ENCODE measurements around the gene SAP30L. TPM values are rescaled to one million over a fixed set of nuclear protein-coding genes. Genes with fewer than 3 reads are reported as not detected.

SAP30L gene
- total RNA-seq, 1 donor, result 36.2 TPM

DNA sequence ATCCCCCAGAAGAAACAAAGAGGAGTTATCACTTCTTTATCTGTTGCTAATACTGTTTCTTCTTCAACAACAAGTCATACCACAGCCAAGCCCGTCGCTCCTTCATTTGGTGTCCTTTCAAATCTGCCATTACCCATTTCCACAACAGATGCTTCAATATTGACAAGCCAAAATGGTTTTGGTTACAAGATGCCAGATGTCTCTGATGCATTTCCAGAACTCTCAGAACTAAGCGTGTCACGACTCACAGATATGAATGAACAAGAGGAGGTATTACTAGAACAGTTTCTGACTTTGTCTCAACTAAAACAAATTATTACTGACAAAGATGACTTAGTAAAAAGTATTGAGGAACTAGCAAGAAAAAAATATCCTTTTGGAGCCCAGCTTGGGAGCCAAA lies 48.2 kb downstream of the SAP30L start:
- Histone ChIP-seq H3K4me3 (ENCODE audit: low read length) (no peak overlapping the region), H3K27me3 (ENCODE audit: insufficient read depth, low read length) (peaks cover 49% of the 10 kb centered on the region)

DNA sequence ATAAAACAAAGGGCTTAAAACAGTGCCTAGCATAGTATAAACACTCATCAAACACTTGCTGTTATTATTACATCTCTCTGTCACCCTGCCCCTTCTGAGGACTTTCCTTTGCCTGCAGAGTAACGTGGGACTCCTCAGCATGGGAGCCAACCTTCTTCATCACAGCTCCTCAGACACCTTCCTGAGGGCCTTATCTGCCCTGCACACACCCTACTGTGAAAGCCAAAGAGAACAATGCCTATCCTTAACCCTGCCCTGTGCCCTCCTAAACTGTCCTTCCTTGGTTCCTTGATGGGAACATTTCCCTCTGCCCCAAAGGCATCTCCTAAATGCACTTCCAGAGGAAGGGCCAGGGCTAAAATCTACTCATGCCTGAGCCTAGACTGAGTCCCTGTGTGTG lies 52.8 kb downstream of the SAP30L start:
- H3K27me3 ChIP-seq (ENCODE audit: insufficient read depth, low read length), result peaks cover 22% of the 10 kb centered on the region
- H3K9me3 ChIP-seq (ENCODE audit: low read depth, low read length), result no peaks in the 10 kb centered on the region
- no peak overlapping the region for H3K4me3 ChIP-seq (ENCODE audit: low read length)
- H3K4me1 ChIP-seq (ENCODE audit: insufficient read depth, low read length), result no peaks in the 10 kb centered on the region

More for the DNA sequence above, 48.2 kb downstream of the SAP30L start:
- H3K9me3 ChIP-seq (ENCODE audit: low read depth, low read length), result no peaks in the 10 kb centered on the region
- no peaks in the 10 kb centered on the region for H3K4me1 ChIP-seq (ENCODE audit: insufficient read depth, low read length)

DNA sequence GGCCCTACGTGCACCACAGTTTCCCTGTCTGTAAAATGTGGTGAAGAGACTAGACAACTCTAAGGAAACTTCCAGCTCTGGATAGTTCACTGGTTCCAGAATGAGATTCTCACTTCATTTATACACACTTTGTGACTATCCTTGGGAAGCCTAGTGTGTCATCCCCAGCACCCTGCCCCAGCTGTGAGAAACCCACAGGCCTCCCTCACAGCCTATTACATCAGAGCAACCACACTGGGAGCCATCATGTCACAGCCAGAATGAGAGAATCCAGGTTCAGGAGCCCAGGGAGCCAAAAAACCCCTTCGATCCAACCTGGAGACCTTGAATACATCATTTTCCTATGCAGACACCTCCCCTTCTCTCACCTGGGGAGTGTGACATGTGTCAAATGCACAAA lies 53.2 kb downstream of the SAP30L start:
- Histone ChIP-seq H3K4me1 (ENCODE audit: insufficient read depth, low read length) (no peaks in the 10 kb centered on the region), H3K27me3 (ENCODE audit: insufficient read depth, low read length) (peaks cover 18% of the 10 kb centered on the region), H3K9me3 (ENCODE audit: low read depth, low read length) (no peaks in the 10 kb centered on the region), H3K4me3 (ENCODE audit: low read length) (no peak overlapping the region)

DNA sequence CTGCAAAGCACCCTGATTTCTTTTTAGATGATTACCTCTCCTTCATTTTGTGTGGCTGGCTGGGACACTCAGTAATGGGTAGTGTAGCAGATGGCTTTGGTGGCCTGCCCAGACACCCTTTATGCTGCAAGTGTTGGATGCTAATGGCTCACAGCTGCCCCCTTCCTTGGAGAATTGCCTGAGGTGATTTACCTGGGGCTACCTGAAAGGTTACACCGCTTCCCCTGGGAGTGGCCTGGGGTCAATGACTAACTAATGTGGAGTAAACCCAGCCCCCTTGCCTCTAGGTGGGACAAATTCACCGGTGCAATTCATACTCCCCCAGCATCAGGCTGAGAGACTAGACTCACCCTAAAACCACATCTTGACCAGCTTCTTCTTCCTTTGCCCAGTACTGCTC lies 55.8 kb downstream of the SAP30L start:
- Histone ChIP-seq H3K4me1 (ENCODE audit: insufficient read depth, low read length) (no peaks in the 10 kb centered on the region), H3K27me3 (ENCODE audit: insufficient read depth, low read length) (peaks cover 5% of the 10 kb centered on the region), H3K4me3 (ENCODE audit: low read length) (no peak overlapping the region), H3K9me3 (ENCODE audit: low read depth, low read length) (no peaks in the 10 kb centered on the region)

DNA sequence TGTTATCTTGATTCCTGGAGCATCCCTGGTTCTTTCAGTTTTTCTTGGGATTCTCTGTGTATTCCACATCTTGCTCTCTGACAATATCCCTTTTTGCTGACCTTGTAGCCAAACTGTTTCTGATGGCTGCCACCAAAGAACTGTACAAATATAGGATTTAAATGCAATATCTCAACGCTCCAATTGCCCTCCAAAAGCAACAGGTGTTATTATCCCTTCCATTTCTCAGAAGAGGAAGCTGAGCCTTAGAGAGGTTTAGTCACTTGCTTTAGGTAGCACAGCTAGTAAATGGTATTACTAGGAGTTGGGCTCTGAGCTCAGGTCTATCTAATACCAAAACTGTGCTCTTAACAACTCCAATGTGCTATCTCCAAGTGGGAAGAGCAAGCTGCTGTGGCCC lies 56.4 kb downstream of the SAP30L start:
- Histone ChIP-seq H3K27me3 (ENCODE audit: insufficient read depth, low read length) (no peaks in the 10 kb centered on the region), H3K4me1 (ENCODE audit: insufficient read depth, low read length) (no peaks in the 10 kb centered on the region), H3K4me3 (ENCODE audit: low read length) (no peak overlapping the region), H3K9me3 (ENCODE audit: low read depth, low read length) (no peaks in the 10 kb centered on the region)

DNA sequence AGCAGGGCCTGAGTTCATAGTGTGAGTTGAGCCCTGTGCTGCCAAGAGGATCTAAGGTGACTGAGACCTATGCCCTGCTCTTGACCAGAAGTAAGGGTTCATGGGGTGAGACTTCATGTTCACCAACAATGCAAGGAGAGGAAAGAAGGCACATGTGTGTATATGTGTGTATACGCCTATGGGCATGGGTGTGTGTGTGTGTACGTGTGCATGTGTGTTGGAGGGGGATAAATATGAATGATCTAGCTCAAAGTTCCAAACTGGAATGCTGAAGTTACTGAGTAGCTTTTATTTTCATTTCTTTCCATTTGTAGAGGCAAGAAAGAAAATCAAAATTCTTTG lies 57.9 kb downstream of the SAP30L start:
- Histone ChIP-seq H3K9me3 (ENCODE audit: low read depth, low read length) (no peaks in the 10 kb centered on the region), H3K27me3 (ENCODE audit: insufficient read depth, low read length) (no peaks in the 10 kb centered on the region), H3K4me3 (ENCODE audit: low read length) (no peak overlapping the region), H3K4me1 (ENCODE audit: insufficient read depth, low read length) (no peaks in the 10 kb centered on the region)

DNA sequence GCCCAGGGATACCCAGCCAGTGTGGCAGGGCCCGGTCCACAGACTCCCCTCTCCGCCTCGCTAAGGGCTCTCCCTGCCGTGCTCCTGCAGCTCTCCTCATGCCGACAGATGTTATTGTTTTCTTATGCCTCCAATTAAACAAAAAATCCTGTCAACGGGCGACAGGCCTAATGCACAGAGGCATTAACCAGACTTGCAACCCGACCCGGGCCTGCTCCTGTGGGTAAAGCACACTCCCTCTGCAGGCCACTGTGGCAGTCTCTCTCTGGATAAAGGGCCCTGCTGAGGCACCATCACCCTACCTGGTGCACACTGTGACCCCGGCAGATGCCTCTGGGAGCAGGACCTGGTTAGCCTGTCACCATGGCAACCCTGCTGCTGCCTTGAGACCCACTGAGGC lies 59.8 kb downstream of the SAP30L start:
- Histone ChIP-seq H3K4me3 (ENCODE audit: low read length) (no peak overlapping the region), H3K27me3 (ENCODE audit: insufficient read depth, low read length) (no peaks in the 10 kb centered on the region), H3K9me3 (ENCODE audit: low read depth, low read length) (no peaks in the 10 kb centered on the region), H3K4me1 (ENCODE audit: insufficient read depth, low read length) (no peaks in the 10 kb centered on the region)

DNA sequence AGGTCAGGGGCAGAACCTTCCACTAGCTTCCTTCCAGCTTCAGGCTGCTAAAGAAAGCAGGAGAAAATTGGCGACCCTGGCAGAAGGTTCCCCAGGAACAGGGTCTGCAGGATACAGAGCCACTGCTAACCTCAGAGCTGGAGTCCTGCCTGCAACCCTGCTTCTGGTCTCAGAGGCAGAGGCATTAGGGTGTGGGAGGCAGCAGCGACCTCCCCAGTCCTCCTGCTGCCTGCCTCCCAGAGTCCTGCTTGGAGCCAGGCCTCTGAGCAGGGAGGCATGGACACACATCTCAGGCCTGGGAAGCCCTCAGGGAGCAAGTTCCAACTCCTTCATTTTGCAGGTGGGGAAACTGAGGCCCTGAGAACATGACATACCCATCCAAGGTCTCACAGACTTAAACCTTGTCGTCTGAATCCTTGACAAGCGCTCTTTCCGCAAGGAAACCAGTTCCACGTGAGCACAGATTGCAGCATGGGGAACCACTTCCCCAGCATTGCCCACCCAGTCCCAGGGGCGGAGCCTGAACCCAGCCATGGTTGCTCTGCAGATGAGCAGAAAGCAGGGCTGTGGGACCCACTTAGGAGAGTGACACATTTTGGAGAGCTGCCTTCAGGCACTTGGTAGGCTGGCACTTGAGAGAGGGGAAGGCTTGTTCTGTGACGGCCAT lies 60.4 kb downstream of the SAP30L start:
- no peaks in the 10 kb centered on the region for H3K9me3 ChIP-seq (ENCODE audit: low read depth, low read length)
- H3K4me3 ChIP-seq (ENCODE audit: low read length), result no peak overlapping the region
- no peaks in the 10 kb centered on the region for H3K27me3 ChIP-seq (ENCODE audit: insufficient read depth, low read length)
- H3K4me1 ChIP-seq (ENCODE audit: insufficient read depth, low read length), result no peaks in the 10 kb centered on the region

DNA sequence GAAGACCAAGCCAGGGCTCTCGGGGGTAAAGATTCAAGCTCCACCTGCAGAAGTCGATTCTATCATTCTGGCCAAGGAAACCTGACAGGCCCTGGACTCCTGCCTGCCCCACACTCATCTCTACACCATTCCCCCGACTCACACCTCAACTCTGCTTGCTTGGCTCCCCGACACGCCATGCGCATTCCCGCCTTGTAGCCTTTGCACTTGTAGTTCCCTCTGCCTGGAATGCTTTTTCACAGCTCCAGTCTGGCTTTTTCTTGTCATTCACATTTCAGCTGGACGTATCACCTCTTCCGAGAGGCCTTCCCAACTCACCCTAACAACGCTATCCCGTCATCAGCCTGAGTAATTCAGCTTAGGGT lies 60.9 kb downstream of the SAP30L start:
- no peaks in the 10 kb centered on the region for H3K27me3 ChIP-seq (ENCODE audit: insufficient read depth, low read length)
- no peaks in the 10 kb centered on the region for H3K9me3 ChIP-seq (ENCODE audit: low read depth, low read length)
- no peak overlapping the region for H3K4me3 ChIP-seq (ENCODE audit: low read length)
- H3K4me1 ChIP-seq (ENCODE audit: insufficient read depth, low read length), result no peaks in the 10 kb centered on the region

DNA sequence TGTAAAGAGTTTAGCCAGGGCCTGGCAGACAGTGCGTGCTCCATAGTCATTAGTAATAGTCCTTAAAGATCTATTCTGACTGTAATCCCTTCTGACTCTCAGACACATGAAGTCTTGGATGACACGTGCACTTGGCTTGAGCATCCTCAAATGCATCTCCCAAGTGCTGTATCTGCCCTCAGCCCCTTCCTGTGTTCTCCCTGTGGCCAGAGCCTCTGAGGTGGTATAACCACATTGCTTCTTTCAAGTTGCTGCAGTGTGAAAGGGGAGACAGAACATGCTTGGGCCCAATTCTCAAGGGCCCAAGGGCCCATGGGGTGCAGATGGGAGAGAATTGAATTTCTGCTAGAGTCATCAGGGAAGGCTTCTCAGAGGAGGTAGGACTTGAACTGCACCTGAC lies 62.3 kb downstream of the SAP30L start:
- Histone ChIP-seq H3K4me3 (ENCODE audit: low read length) (no peak overlapping the region), H3K4me1 (ENCODE audit: insufficient read depth, low read length) (no peaks in the 10 kb centered on the region), H3K9me3 (ENCODE audit: low read depth, low read length) (no peaks in the 10 kb centered on the region), H3K27me3 (ENCODE audit: insufficient read depth, low read length) (no peaks in the 10 kb centered on the region)

DNA sequence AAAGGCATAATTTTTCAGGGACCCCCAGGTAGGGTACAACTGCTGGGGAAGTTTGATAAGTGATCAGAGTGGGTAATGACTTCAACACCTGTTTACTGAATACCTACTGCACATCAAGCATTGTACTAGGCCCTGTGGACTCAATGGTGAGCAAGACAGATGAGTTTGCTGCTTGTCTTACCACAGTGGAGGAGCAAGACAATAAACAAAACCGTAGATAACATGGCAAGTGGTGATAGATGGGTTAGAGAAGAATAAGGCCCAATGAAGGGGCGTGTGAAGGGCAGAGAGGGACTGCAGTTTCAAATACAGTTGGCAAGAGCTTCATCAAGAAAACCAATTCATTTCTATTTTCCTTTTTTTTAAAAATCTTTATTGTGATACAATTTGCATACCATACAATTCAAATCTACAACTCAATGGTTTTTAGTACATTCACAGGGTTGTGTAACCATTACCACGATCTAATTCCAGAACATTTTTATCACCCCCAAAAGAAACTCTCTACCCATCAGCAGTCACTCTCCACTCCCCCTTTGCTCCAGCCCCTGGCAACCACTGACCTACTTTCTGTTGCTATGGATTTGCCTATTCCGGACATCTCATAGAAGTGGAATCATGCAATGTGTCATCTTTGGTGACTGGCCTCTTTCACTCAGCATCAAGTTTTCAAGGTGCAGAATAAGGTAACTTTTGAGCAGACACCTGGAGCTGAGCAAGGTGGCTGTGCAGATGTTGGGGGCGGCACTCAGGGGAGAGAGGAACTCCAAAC lies 64.2 kb downstream of the SAP30L start:
- no peak overlapping the region for H3K4me3 ChIP-seq (ENCODE audit: low read length)
- H3K27me3 ChIP-seq (ENCODE audit: insufficient read depth, low read length), result no peaks in the 10 kb centered on the region
- H3K9me3 ChIP-seq (ENCODE audit: low read depth, low read length), result no peaks in the 10 kb centered on the region

More for the DNA sequence above, 64.2 kb downstream of the SAP30L start:
- H3K4me1 ChIP-seq (ENCODE audit: insufficient read depth, low read length), result no peaks in the 10 kb centered on the region

Other genes starting within 250 kb of the SAP30L start
- not detected for gene HAND1, start 32.2 kb downstream of the SAP30L start, total RNA-seq